Mammary epithelial cell (primary cell): Measurements from ENCODE around the gene FNDC3B.

Source experiments
- EZH2 ChIP-seq: IDR thresholded peaks from 2 replicates; pipeline ENCODE4 v1.6.1; 2012; ENCODE audit warnings: low read length, inconsistent platforms, borderline replicate concordance
- TF ChIP-seq, protein P1 (sequence below), 2 donors: IDR thresholded peaks in 1 of 2; conservative IDR thresholded peaks in 1 of 2; 2 replicates each; pipeline ENCODE4 v1.5.1; 2011 to 2012; ENCODE audit warnings: inconsistent platforms in 2 of 2, low read length in 2 of 2, mild to moderate bottlenecking in 2 of 2, control low read depth in 1 of 2, low read depth in 1 of 2; ENCODE audit not compliant: insufficient read depth in 1 of 2; ENCODE audit errors: extremely low read depth in 1 of 2

- TF ChIP-seq EZH2: no peak
- TF ChIP-seq, protein P1, sequence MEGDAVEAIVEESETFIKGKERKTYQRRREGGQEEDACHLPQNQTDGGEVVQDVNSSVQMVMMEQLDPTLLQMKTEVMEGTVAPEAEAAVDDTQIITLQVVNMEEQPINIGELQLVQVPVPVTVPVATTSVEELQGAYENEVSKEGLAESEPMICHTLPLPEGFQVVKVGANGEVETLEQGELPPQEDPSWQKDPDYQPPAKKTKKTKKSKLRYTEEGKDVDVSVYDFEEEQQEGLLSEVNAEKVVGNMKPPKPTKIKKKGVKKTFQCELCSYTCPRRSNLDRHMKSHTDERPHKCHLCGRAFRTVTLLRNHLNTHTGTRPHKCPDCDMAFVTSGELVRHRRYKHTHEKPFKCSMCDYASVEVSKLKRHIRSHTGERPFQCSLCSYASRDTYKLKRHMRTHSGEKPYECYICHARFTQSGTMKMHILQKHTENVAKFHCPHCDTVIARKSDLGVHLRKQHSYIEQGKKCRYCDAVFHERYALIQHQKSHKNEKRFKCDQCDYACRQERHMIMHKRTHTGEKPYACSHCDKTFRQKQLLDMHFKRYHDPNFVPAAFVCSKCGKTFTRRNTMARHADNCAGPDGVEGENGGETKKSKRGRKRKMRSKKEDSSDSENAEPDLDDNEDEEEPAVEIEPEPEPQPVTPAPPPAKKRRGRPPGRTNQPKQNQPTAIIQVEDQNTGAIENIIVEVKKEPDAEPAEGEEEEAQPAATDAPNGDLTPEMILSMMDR (conservative IDR thresholded peaks at IDR 0.05 in 1 of 2, IDR thresholded peaks at IDR 0.05 in 1 of 2; ENCODE audit: extremely low read depth in 1 of 2, insufficient read depth in 1 of 2, low read depth in 1 of 2, low read length in 2 of 2): no peak
These were observed 341.3 kb downstream of the FNDC3B start for GRCh38 chr3:172380632-172381031.
